Stimulated activated naive CD8-positive, alpha-beta T cell treated with anti-CD3 and anti-CD28 coated beads, Interleukin-15, Interleukin-2, amounts not matched to agents 100 U/mL and 50 U/mL, for 24 hours (primary cell): Measurements from ENCODE around the gene RGPD8.
"Not testable (repeated sequence)": the region's sequence is repeated elsewhere in the genome, so short reads cannot be mapped to it uniquely, and the experiment has no call there.

Experiments used
- ATAC-seq: fragments of 150-1000 bp; cut with Tn5 transposase; one replicate; pipeline ENCODE4 v1.10.0; 2021
- DNase-seq: peaks from one replicate; pipeline ENCODE4 v3.0.0; 2021

Gene RGPD8

DNA sequence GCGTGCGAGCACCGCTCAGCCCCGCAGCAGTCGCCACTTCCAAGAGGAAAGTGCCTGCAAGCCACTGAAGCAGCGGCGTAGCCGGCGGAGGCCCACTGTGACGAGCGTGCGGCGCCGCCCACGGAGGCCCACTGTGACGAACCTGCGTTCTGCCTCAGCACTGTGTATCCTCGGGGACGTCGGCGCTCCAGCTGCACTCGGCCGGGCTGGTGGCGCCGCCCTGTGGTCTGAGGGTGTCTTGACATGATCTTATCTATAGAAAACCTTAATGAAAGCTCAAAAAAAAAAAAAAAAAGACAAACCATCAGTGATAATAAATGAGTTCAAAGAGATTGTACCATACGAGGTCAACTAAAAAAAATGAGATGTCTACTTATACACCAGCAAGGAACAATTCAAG lies at the start of gene RGPD8:
Gene RGPD8 (minus strand): TSS at position 166 of the 400 bp plus-strand sequence. CDS start 192 bp downstream, outside the sequence.
- peak; percentile 87 for DNase-seq
- peak; percentile 98 for ATAC-seq

DNA sequence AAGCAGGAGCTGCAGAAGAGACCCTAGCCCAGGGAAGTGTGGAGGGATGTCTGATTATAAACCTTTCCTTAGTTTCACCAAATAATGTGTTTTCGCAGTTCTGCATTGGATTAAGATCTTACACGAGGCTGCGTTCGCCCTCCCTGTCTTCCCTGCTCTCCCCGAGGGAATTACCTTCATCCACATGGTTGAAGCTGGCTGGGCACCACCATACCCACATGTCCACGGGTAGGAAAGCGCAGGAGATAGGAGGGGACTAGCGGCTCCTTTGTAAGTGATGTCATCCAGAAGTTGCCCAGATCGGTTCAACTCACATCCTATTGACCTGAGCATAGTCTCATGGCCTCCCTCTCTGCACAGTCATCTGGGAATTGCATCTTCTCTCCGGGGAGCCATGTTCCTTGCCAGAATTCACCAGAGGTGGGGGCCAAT lies 49.6 kb upstream of the RGPD8 start:
- DNase-seq (peak; percentile 16), ATAC-seq (no peak)

DNA sequence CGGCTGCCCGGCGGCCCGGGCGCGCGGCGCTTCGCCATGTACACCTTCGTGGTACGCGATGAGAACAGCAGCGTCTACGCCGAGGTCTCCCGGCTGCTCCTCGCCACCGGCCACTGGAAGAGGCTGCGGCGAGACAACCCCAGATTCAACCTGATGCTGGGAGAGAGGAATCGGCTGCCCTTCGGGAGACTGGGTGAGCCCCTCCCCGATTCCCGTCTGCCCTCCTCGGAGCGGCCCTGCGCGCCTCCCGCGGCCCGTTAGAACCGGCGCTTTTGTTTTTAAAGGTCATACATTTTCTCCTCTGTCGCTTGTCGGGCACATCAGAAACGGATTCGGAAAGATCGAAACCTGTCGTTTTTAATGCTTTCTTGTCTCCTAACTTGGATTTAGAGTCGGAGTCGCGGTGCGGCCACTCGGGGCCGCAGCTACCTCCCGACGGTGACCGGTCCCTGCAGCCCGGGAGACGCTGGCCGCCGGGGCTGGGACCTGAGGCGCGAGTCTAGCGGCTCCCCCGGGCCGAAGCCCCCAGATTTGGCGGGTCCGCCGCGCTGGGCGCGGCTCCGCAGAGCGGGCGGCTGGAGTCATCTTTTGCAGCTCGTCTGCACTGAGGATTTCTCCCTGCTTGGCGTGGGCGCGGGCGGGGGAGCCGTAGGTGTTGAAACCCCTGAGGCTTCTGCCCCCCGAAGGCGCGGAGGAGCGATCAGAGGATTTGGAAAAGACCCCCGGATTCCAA lies 49.0 kb upstream of the RGPD8 start:
- ATAC-seq (peak; percentile 3), DNase-seq (peak; percentile 52)

DNA sequence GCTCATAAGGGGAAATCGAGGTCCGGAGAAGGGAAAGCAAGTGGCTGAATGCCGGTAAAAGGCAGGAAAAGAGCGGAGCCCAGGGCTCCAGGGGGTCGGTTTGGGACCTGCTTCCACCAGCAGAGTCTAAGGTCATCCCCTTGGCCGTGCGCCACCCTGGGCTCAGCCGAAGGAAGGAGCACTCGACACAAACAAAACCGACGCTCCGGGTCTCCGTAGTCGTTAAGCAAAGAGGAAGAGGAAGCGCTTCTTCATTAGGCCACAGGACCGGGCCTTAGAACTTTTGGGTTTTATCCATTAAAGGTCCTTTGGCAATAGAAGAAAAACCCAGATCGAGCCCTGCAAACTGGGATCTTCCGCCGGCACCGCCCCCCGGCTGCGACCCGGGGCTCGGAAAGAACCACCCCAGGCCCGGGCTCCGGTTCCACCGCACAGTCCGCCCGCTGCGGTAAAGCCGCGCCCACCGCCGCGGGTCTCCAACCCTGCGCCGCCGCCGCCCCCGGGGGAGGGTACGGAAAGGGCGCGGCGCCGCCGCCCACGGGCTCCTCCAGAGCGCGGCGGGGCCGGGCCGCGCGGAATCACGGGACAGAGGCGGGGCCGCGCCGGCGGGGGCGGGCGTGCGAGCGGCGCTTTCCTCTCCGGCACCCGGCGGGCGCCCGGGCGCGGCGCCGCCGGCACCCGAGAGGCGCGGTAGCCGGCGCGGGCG lies 48.2 kb upstream of the RGPD8 start, which contains the start of gene TTL:
Gene TTL (plus strand): TSS at position 629 of the 706 bp plus-strand sequence. CDS start 189 bp downstream, outside the sequence.
- ATAC-seq, result peak; percentile 77
- peak; percentile 84 for DNase-seq

DNA sequence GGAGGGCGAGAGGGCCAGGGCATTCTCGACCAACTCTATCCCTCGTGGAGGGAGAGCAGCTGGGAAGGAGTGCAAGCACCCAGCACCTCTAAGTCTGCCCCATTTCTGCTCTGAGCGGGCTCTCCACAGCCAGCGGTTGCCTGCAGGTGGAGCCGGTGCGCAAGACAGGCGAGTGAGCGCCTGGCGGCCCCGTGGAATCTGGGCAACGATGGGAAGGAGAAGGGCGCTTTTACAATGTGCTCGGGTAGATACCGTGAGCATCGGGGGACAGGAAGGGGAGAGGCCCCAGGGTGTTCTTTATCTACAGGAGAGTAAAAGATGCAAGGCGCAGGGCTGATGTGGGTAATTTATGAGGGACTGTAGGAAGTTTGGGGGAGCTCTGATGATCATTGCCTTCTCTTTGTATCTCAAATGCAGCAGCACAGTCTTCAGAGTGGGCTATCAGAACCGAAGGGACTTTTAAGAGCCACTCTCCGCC lies 47.6 kb upstream of the RGPD8 start:
- peak; percentile 89 for ATAC-seq

DNA sequence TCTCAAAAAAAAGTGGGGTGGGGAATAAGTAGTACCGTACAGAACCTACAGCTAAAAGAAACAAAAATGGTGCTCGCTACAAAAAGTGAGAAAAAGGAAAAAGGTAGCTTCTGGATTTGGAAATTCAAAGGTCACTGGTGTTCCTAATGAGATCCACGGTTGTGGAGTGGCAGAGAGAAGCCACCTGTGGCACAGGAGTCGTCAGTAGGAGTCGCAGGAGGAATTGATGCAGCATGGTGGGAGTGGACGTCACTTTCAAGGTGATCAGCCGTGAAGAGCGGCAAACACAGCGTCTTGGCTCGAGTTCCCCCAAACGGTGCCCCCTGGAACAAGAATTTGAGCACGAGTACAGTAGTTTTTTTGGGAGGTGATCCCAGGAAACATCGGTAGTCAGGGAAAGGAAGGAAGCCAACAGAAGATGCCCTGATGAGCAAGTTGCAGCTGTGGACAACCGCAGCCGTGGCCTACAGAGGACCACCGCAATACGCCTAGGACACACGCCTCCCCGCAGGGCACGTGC lies 47.1 kb upstream of the RGPD8 start:
- ATAC-seq (no peak), DNase-seq (peak; percentile 32)

More for the DNA sequence above, 47.6 kb upstream of the RGPD8 start:
- peak; percentile 87 for DNase-seq

DNA sequence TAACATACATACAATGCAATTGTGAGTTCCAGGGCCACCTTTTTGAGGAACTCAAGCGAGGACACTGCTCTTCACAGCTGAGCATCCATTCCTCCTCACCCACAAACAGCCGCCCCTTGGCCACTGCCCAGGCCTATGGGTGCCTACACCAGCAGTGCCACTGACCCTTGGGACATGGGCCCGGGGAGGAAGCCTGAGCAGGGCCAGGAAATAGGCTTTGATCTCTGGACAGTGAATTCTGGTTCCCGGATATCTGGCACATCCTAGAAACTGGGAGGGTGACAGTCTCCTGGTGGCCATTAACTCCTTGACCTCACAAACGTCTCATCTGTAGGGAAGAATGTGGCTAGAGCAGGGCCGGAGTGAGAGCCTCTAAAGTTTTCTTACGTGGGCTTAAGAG lies 43.0 kb upstream of the RGPD8 start:
- DNase-seq, result no peak
- no peak for ATAC-seq

DNA sequence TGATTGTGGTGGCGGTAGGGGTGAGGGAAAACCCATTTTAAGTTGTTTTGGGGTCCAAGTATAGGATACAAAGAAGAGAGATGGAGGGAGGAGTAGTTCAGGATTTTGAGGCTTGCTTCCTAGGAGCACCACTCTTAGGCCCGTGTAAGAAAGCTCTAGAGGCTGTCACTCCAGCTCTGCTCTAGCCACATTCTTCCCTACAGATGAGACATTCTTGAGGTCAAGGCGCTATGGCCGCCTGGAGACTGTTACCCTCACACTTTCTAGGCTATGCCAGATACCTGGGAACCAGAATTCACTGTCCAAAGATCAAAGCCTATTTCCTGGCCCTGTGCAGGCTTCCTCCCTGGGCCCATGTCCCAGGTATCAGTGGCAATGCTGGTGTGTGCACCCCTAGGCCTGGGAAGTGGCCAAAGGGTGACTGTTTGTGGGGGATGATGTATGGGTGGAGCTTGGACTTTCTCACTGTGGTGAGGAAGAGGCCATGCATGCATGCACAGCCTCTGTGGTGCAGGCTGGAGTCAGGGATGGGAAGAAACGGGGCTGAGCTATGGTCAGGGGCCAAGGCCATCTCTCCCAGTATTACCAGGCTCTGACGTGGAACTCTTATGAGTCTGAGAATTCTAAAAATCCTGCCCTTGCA lies 41.5 kb upstream of the RGPD8 start:
- ATAC-seq (peak; percentile 32), DNase-seq (no peak)

DNA sequence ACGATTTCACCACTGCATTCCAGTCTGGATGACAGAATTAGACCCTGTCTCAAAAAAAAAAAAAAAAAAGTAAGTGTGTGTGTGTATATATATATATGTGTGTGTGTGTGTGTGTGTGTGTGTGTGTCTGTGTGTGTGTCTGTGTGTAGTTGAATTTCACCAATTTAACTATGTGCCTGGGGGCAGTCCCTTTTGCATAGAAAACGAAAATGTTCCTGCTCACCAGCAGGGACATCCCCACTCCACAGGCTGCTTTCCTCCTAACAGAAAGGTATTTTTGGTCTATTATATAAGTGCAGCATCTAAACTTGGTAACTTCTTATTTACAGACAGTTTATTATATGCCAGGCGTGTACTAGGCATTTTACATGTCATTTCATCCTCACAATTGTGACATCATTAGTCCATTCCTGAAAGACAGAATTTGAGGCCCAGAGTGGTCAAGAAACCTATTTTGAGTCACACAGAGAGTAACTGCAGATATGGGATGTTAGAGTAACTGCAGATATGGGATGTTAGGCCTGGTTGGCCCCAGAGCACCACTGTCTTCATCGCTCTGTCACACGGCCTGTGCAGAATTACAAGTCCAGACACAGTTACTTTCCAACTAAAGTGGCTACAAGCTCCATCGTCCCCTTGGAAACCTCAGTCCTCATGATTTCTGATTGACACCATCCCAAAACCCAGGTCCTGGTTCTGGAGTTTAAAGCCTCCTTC lies 39.3 kb upstream of the RGPD8 start:
- no peak for ATAC-seq
- no peak for DNase-seq

DNA sequence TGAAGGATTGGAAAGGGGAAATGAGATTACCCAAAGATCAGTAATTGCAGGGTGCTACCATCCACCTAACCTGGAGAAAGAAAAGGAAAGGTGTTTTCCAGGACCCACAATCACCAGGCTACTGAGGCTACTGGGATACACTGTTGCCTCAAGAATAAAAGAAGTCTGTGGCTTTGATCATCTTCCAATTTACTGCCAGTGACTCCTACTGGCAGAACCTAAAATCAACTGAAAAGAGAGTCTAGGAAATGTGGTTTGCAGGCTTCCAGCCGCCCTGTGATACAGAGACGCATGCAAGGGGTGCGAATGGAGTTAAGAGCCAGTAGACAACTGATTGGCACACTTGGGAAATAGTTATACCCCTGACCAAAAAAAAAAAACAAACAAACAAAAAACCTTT lies 31.9 kb upstream of the RGPD8 start:
- ATAC-seq (no peak), DNase-seq (no peak)

DNA sequence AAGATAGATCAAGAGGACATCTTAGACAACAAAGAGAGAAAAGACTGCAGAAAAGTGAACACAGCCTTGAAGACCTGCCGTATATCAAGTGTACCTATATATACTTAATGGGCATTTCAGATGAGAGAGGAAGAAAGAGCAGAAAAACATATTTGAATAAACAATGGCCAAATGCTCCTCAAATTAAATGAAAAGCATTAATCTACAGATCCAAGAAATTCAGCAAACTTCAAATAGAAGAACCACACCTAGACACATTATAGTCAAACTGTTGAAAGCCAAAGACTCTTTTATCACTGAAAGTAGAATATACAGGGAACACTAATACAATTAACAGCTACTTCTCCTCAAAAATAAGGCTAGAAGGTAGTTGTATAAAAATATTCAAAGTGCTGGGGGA lies 29.8 kb upstream of the RGPD8 start:
- DNase-seq (no peak), ATAC-seq (no peak)

DNA sequence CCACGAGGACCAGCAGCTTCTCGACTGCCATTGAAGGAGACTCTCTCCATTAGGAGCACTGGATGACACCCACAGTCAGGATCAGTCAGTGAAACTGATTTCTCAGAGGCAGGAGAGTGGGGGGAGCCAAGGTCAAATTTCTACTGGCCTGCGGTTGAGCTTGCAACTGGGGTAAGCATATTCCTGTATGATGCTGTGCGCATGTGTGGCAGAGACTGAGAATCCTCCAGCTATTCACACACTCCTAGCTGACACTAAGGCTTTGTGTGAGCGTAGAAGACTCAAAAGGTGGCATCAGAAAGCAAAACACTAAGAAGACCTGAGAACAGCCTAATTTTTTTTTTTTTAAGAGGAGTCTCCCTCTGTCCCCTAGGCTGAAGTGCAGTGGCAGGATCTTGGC lies 28.7 kb upstream of the RGPD8 start:
- no peak for ATAC-seq
- no peak for DNase-seq

DNA sequence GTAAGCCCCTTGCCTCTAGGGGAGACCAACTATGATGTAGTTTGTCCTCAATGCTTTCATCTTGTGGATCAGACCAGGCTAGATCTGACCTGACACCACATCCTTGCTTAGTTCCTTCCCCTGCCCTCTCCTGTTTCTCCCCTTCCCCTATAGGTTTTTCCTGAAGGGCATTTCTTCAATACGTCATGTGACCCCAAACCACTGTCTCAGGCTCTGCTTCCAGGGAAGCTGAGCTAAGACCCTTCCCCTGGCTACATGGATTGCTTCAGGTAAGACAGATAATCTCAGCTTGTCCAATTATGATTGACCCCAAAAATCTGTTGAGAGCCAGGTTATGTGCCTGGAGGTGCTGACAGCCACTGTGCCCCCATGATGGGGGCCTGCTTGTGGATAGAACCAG lies 25.9 kb upstream of the RGPD8 start:
- DNase-seq, result no peak
- ATAC-seq, result no peak

DNA sequence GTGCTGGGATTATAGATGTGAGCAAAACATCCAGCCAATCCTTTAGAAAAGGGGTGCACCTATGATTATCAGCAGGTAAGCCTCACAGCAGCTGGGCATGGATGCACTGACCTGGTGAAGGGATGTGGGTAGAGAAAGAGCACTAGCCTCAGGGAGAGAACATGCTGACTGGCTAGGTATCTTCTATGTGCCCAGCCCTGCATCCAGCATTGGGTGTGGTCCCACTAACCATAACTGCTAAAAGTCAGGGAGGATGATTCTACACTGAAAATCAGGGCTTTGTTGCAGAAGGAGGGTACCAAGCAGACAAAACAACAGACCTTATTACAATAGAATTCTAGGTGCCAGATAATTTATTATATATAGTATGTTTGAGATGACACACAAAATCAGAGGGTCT lies 21.1 kb upstream of the RGPD8 start:
- no peak for ATAC-seq
- no peak for DNase-seq

DNA sequence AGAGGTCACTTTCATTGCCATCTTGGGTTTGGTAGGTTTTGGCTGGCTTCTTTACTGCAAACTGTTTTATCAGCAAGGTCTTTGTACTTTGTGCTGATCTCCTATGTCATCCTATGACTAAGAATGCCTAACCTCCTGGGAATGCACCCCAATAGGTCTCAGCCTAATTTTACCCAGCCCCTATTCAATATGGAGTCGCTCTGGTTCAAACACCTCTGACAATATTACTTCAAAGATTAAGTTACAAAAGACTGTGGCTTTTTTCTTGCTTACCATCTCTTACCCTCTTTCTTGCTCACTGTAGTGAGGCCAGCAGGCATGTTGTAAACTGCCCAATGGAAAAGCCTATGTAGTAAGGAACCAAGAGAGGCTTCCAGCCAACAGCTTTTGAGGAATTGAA lies 17.9 kb upstream of the RGPD8 start:
- no peak for DNase-seq
- ATAC-seq, result no peak

DNA sequence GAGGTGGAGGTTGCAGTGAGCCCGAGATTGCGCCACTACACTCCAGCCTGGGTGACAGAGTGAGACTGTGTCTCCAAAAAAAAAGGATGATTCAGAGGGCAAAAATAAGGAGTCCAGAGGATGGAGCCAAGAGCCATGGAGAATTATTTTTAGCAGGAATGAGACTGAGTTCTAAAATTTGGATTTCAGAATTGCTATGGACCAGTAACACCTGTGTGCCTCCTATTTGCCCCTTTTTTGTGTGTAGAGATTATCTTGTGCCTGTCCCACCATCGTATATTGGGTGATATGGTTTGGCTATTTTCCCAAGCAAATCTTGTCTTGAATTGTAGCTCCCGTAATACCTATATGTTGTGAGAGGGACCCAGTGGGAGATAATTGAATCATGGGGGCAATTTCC lies 16.4 kb upstream of the RGPD8 start:
- ATAC-seq, result no peak
- DNase-seq, result no peak

DNA sequence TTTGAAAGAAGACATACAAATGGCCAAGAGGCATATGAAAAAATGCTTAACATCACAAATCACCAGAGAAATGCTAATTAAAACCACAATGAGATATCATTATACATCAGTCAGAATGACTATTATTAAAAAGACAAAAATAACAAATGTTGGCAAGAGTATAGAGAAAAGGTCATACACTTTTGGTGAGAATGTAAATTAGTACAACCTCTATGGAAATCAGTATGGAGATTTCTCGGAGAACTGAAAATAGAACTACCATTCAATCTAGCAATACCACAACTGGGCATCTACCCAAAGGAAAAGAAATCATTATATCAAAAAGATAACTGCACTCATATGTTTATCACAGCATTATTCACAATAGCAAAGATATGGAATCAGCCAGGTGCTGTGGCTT lies 10.8 kb upstream of the RGPD8 start:
- DNase-seq, ATAC-seq: not testable (repeated sequence)

DNA sequence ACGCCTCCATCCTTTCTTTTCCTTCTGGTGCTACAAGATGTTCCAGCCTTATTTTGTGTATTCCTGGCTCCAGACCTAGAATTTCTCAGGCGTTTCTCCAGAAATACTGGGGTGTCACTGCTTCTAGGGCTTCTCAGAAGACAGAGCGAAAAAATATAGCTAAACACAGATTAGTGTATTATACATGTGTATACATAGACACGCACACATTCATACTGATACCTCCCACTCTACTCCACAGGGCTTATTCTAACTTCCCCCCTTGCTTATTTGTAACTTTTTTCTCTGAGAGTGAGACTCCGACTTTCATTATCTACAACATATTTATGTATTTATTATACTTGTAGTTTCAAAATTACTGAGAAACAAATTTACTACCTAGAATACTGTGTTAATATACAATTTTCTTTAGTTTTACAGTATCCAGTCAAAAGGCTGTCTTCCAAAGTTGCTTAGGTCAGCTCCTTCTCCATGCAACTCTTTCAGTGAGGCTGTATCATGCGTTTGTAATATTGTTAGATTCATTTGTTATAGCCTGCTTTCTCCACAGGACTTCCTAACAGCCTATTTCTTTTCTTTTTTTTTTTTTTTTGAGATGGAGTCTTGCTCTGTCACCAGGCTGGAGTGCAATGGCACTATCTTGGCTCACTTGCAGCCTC lies 5.3 kb upstream of the RGPD8 start:
- ATAC-seq, DNase-seq: not testable (repeated sequence)

DNA sequence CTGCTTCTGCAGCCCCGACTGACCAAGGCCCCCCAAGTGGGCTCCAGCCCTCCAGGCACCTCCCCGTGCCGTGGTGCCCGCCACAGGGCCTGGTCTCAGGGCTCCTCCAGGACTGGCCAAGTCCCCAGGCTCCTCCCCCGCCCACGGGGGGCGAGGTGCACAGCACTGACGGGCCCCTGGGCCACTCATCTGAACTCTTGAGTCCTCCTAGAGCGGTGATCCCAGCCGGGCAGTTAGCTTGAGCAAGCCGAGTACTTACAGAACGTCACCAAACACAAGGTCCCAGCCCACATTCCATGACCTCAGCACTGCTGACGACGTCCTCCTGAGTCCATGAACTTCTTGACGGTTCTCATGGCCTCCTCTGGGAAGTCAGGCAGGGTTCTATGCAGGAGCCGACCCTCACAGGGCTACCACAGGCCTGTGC lies 4.0 kb upstream of the RGPD8 start:
- DNase-seq, ATAC-seq: not testable (repeated sequence)

DNA sequence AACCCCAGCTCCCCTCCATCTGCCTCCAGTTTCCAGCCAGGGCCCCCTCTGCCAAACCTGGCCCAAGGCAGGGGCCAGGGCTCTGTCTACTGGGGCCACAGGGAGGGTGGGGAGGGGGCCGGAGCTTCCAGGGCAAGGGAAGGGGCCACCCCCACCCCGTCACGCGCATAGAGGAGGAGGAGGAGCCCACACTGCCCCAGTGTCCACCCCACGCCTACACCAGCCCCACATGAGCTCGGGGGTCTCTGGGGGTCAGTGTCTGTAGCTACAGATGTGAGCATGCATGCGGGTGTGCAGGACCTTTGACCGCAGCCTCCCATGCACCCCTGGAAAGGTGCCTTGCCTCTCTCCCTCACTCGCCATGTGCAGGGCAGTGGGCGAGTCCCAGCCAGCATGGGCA lies 3.5 kb upstream of the RGPD8 start:
- DNase-seq, ATAC-seq: not testable (repeated sequence)

DNA sequence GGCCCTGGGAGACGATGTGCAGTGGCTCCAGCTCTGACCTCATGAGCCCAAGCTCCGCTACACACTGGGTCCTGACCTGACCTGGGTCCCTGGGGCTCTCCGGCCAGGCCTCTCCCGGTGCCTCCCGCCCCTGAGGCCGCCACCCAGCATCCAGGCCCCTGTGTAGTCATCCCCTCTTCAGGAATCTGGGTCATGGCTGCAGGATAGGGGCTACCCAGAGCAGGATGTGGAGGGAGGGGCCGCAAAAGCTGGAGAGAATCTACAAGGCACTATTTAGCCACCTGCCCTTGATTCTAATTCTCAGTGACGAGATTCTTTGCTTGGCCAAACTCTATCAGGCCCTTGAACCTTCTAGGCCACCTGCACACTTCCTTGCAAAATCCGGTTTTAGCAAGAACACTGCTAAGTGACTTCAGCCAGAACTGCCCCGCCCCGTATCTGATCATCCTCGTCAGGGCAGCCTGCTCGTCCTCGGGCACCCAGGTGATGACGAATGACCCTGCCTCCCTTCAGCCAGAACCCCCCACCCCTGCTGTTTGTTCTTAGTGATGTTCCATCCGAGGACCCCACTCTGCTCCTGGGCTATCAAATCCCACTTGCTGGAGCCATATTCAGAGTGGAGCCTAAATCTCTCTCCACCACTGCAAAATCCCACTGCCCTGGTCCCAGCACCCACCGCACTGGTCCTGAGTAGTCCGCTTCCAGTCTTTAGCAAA lies 2.4 kb upstream of the RGPD8 start:
- ATAC-seq, DNase-seq: not testable (repeated sequence)
